Measurements from ENCODE around the gene USP12. TPM values are rescaled to one million over a fixed set of nuclear protein-coding genes. Genes with fewer than 3 reads are reported as not detected.

USP12 gene
- total RNA-seq, 1 experiment from 2014 or later = 20.6 TPM

DNA sequence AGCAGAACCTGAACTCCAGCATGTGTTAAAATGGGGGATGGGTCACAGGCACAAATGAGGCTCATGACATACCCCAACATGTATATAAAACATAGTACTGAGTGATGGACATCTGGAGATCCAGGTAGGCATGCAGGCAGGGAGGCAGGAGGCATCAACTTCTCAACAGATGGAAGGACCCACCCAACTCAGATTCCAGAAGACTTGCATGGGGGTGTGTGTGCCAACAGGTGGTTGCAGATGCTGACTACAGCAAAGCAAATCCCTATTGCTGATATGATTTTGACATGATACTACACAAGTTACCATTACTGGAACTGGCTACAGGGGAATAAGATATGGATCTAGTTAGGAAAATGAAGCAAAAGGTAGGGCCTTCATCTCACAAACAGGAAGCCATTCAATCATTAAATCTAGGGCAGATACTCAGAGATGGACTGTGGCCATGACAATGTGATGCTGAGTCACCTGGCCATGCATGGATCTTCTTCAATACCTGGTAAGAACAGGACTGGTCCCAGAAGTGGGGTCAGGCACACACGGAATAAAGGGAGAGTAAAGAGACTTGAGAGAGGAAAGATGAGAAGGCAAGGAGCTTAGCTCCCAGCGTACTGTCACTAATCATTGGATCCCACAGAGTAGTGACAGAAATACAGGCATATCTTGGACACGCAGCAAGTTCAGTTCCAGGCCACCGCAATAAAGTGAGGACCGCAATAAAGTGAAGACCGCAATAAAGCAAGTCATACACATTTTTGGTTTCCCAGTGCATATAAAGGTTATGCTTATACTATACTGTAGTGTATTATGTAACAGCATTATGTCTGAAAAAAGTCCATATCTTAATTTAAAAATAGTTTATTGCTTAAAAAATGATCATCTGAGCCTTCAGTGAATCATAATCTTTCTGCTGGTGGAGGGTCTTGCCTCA, 91.3 kb downstream of the USP12 start:
- Mint-ChIP-seq H3K27me3 (ENCODE audit: insufficient read depth, unreplicated experiment) (no peaks in the 10 kb centered on the region), H3K9me3 (ENCODE audit: unreplicated experiment) (no peaks in the 10 kb centered on the region), H3K36me3 (ENCODE audit: insufficient read depth, unreplicated experiment) (peaks cover 27% of the 10 kb centered on the region), H3K27ac (ENCODE audit: low read depth, unreplicated experiment) (no peak overlapping the region), H3K4me3 (ENCODE audit: unreplicated experiment) (no peak overlapping the region), H3K4me1 (ENCODE audit: insufficient read depth, unreplicated experiment) (no peaks in the 10 kb centered on the region)
- no TSS peak for BruUV-seq (replicated peaks)
- DNase-seq (ENCODE audit: unreplicated experiment) = no peak
- ChIA-PET POLR2A (interaction anchor here (0.9 kb wide), 1 partner anchor 51 kb away, joined by 3 read pairs; no protein-coding TSS in a partner anchor), CTCF (no interaction called here)
- intact Hi-C loops (cut with micrococcal nuclease) = no loop called here
- TF ChIP-seq, protein P1, sequence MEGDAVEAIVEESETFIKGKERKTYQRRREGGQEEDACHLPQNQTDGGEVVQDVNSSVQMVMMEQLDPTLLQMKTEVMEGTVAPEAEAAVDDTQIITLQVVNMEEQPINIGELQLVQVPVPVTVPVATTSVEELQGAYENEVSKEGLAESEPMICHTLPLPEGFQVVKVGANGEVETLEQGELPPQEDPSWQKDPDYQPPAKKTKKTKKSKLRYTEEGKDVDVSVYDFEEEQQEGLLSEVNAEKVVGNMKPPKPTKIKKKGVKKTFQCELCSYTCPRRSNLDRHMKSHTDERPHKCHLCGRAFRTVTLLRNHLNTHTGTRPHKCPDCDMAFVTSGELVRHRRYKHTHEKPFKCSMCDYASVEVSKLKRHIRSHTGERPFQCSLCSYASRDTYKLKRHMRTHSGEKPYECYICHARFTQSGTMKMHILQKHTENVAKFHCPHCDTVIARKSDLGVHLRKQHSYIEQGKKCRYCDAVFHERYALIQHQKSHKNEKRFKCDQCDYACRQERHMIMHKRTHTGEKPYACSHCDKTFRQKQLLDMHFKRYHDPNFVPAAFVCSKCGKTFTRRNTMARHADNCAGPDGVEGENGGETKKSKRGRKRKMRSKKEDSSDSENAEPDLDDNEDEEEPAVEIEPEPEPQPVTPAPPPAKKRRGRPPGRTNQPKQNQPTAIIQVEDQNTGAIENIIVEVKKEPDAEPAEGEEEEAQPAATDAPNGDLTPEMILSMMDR (IDR thresholded peaks at IDR 0.05; ENCODE audit: unreplicated experiment) = no peak

DNA sequence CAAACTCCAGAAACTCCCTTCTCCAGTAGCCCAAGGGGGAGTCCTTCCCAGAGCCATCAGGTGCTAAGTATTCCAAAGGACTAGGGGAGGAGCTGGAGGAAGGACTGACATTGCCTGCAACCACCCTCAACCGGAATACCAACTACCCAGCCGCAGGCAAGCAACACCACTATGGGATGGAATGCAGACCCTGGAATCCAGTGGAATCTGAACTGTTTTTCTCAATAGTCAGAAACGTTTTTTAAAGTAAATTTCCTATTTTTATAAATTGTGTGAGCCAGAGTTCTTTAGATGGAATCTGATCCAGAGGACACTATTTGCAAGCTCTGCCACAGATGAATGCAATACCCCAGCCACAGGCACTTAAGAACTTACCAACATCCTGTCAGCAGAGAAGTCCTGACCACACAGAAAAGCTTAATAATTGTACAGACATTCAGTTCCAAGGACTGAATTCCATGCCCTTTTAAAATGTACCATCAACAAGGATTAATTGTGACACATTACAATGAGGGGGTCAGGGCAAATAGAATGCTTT, 92.1 kb downstream of the USP12 start:
- BruUV-seq (replicated peaks) = no TSS peak
- H3K27me3 Mint-ChIP-seq (ENCODE audit: insufficient read depth, unreplicated experiment) = no peaks in the 10 kb centered on the region
- TF ChIP-seq, protein P1 (IDR thresholded peaks at IDR 0.05; ENCODE audit: unreplicated experiment) = no peak
- H3K36me3 Mint-ChIP-seq (ENCODE audit: insufficient read depth, unreplicated experiment) = peaks cover 24% of the 10 kb centered on the region
- intact Hi-C loops (cut with micrococcal nuclease) = no loop called here
- no peak for DNase-seq (ENCODE audit: unreplicated experiment)
- H3K4me1 Mint-ChIP-seq (ENCODE audit: insufficient read depth, unreplicated experiment) = no peaks in the 10 kb centered on the region
- no peak overlapping the region for H3K4me3 Mint-ChIP-seq (ENCODE audit: unreplicated experiment)
- H3K9me3 Mint-ChIP-seq (ENCODE audit: unreplicated experiment) = no peaks in the 10 kb centered on the region
- ChIA-PET CTCF (no interaction called here), POLR2A (interaction anchor here (0.9 kb wide), 1 partner anchor 52 kb away, joined by 3 read pairs; no protein-coding TSS in a partner anchor)
- H3K27ac Mint-ChIP-seq (ENCODE audit: low read depth, unreplicated experiment) = no peak overlapping the region

DNA sequence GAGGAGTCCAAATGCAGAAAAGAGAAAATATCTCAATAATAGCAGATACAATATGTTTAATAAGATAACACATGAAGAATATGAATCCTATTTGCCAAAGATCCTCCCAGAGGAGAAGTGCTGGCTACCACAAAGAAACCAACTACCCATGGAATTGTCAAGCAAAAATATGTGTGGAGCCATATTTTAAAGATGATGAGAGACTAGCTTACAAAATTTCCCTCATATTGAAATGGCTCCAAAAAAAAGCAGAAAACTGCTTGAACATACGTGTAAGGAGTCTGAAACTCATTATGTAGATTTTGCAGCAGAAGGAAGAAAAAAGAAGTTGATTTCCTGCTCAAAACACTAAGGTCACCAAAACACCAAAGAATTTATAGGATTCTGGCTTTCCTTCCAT, 94.2 kb downstream of the USP12 start:
- Mint-ChIP-seq H3K9me3 (ENCODE audit: unreplicated experiment) (no peaks in the 10 kb centered on the region), H3K36me3 (ENCODE audit: insufficient read depth, unreplicated experiment) (peaks cover 30% of the 10 kb centered on the region), H3K27me3 (ENCODE audit: insufficient read depth, unreplicated experiment) (no peaks in the 10 kb centered on the region), H3K4me1 (ENCODE audit: insufficient read depth, unreplicated experiment) (no peaks in the 10 kb centered on the region), H3K4me3 (ENCODE audit: unreplicated experiment) (no peak overlapping the region), H3K27ac (ENCODE audit: low read depth, unreplicated experiment) (no peak overlapping the region)
- BruUV-seq (replicated peaks) = no TSS peak
- intact Hi-C loops (cut with micrococcal nuclease) = no loop called here
- TF ChIP-seq, protein P1 (IDR thresholded peaks at IDR 0.05; ENCODE audit: unreplicated experiment) = no peak
- ChIA-PET CTCF (no interaction called here), POLR2A (no interaction called here)
- DNase-seq (ENCODE audit: unreplicated experiment) = no peak

DNA sequence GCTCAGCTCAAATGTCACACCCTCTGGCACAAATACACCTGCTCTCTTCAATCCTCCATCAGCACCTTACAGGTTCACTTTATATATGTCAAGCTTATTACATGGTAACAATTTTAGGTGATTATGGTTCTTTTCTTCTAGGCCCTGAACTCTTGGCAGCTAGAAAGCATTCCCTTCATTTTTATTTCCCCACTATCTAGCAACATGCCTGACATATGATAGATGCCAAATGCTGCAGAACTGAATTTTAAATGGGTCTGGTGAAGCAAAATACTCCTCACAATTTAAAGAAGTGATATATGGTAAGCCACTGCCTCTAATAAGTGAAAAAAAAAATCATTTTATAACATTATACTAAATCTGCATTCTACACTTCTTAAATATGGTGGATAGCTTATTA, 95.2 kb downstream of the USP12 start:
- H3K36me3 Mint-ChIP-seq (ENCODE audit: insufficient read depth, unreplicated experiment) = peaks cover 30% of the 10 kb centered on the region
- POLR2A ChIA-PET = no interaction called here
- no peaks in the 10 kb centered on the region for H3K4me1 Mint-ChIP-seq (ENCODE audit: insufficient read depth, unreplicated experiment)
- TF ChIP-seq, protein P1 (IDR thresholded peaks at IDR 0.05; ENCODE audit: unreplicated experiment) = no peak
- no peak overlapping the region for H3K27ac Mint-ChIP-seq (ENCODE audit: low read depth, unreplicated experiment)
- DNase-seq (ENCODE audit: unreplicated experiment) = no peak
- no TSS peak for BruUV-seq (replicated peaks)
- H3K4me3 Mint-ChIP-seq (ENCODE audit: unreplicated experiment) = no peak overlapping the region
- intact Hi-C loops (cut with micrococcal nuclease) = no loop called here
- CTCF ChIA-PET = no interaction called here
- H3K27me3 Mint-ChIP-seq (ENCODE audit: insufficient read depth, unreplicated experiment) = no peaks in the 10 kb centered on the region
- no peaks in the 10 kb centered on the region for H3K9me3 Mint-ChIP-seq (ENCODE audit: unreplicated experiment)
